Activated T-helper 17 cell treated with anti-CD3 and anti-CD28 coated beads, Interleukin-2, amount 50 U/mL, for 72 hours (primary cell): ENCODE measurements around the gene ESD. TPM values are rescaled to one million over a fixed set of nuclear protein-coding genes. Genes with fewer than 3 reads are reported as not detected.
A peak's percentile ranks its signal among the peaks of the same experiment; 100 is the strongest.

Source experiments
- ATAC-seq: fragments of 150-1000 bp; cut with Tn5 transposase; replicated peaks from 2 replicates; pipeline ENCODE4 v1.10.0; 2021; ENCODE audit warnings: mild to moderate bottlenecking, moderate library complexity
- H3K27ac Mint-ChIP-seq: one replicate; pipeline ENCODE4 v1.8.0; 2022; ENCODE audit warnings: mixed read lengths
- H3K27me3 Mint-ChIP-seq: one replicate; pipeline ENCODE4 v1.8.0; 2022; ENCODE audit warnings: mixed read lengths
- H3K36me3 Mint-ChIP-seq: one replicate; pipeline ENCODE4 v1.8.0; 2022; ENCODE audit warnings: low read depth, mild to moderate bottlenecking, mixed read lengths
- H3K4me1 Mint-ChIP-seq: one replicate; pipeline ENCODE4 v1.8.0; 2022; ENCODE audit warnings: mixed read lengths
- H3K4me3 Mint-ChIP-seq: one replicate; pipeline ENCODE4 v1.8.0; 2022; ENCODE audit warnings: mild to moderate bottlenecking, mixed read lengths
- H3K9me3 Mint-ChIP-seq: one replicate; pipeline ENCODE4 v1.8.0; 2022; ENCODE audit warnings: mixed read lengths
- total RNA-seq, 2 donors: library from RNA; stranded (reverse); gene quantifications; one replicate each; pipeline ENCODE4 v1.2.3, GENCODE V29; 2022

Gene ESD, protein sequence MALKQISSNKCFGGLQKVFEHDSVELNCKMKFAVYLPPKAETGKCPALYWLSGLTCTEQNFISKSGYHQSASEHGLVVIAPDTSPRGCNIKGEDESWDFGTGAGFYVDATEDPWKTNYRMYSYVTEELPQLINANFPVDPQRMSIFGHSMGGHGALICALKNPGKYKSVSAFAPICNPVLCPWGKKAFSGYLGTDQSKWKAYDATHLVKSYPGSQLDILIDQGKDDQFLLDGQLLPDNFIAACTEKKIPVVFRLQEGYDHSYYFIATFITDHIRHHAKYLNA
- 10 to 100 TPM; 79.2 to 91.4 TPM for total RNA-seq

DNA sequence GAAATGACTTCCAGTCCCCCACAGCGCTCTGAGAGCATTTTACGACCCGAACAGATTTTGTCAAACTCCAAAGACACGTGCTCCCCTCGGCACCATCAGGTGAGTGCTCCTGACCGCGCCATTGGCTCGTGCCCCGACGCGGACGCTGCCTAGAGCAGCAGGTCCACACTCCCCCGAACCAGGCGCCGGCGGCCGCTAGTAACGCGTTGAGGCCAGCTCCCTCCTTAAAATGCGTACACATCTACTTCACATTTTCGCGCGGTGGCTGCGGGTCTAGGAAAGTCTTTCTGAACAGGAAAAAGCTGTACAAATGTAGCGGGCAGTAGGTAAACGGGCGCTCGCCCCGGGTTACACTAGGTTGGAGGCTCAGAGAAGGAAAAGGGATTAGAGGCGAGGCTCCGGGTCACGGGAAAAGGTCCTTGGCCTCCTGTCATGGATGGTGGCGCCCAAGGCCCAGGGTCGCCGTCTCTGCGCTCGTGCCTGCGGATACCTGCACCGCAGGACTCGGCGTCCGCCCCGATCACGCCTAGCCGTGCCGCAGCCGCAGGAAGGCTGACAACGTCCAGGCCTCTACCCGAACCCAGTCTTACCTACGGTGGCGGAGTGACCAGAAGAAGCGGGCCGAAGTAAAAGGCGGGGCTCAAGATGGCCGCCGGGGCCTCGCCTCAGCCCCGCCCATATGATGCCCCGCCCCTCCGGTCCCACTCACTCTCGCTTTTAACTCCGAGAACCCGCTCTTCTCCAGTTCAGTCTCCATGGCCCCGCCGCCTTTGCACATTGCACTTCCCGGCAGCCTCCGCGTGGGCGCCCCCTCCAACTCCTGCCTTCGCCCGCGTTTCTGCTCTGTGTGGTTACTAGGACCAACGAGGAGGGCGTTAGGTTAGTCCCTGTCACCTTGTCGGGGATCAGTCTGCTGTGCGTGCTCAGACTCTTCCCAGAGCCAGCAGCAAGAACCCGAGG, at the start of gene ESD:
Gene ESD (minus strand): TSS at position 647 of the 960 bp plus-strand sequence. CDS start 5,748 bp downstream, outside the sequence.
- H3K27me3 Mint-ChIP-seq, result no peaks in the 10 kb centered on the region
- H3K4me3 Mint-ChIP-seq, result peak within 1 kb of the TSS; percentile 94
- H3K27ac Mint-ChIP-seq, result peak within 1 kb of the TSS; percentile 97
- peaks cover 28% of the 10 kb centered on the region for H3K4me1 Mint-ChIP-seq
- peaks cover 25% of the 10 kb centered on the region for H3K36me3 Mint-ChIP-seq
- peak; percentile 92 for ATAC-seq
- no peaks in the 10 kb centered on the region for H3K9me3 Mint-ChIP-seq

DNA sequence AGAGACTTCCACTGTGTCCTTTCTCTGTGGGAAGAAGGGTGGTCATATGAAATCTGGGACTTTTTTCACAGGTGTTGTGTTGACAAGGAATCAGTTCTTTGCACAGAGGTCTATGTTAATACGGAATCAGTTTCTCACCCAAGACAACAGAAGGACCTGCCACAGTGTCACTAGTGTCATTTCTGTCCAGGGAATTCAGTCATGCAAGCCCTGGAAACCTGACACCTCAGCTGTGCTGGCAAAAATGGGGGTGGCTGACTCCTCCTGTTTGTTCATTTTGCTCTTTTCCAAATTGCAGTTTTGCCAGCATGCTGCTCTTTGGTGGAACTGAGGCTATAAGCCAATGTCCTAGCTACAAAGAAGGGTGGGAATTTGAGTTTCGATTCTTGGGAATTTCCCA, 49.8 kb upstream of the ESD start:
- H3K27me3 Mint-ChIP-seq, result peaks cover 22% of the 10 kb centered on the region
- H3K27ac Mint-ChIP-seq, result no peak overlapping the region
- no peak for ATAC-seq
- H3K9me3 Mint-ChIP-seq, result no peaks in the 10 kb centered on the region
- H3K4me3 Mint-ChIP-seq, result no peak overlapping the region
- H3K36me3 Mint-ChIP-seq, result no peaks in the 10 kb centered on the region
- no peaks in the 10 kb centered on the region for H3K4me1 Mint-ChIP-seq

DNA sequence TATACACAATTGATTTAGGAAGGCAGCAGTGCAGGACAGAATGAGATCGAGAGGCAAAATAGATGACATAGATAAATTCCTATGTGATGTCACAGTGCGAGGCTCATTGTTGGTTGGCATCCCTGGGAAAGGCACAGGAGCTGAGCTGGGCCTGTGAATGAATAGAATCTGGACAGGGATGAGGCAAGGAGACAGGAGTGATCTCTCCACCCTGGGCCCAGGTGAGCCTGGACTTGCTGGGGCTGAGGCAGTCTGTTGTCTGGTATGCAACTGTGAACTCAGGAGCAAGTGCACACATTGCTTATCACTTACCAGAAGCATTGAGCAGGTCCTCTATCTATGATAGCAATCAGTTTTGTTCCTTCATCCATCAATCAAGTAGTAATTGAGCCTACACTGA, 48.2 kb upstream of the ESD start:
- H3K27ac Mint-ChIP-seq, result no peak overlapping the region
- H3K9me3 Mint-ChIP-seq, result no peaks in the 10 kb centered on the region
- peaks cover 22% of the 10 kb centered on the region for H3K27me3 Mint-ChIP-seq
- no peaks in the 10 kb centered on the region for H3K36me3 Mint-ChIP-seq
- no peaks in the 10 kb centered on the region for H3K4me1 Mint-ChIP-seq
- ATAC-seq, result no peak
- no peak overlapping the region for H3K4me3 Mint-ChIP-seq

- H3K27me3 Mint-ChIP-seq, result peaks cover 21% of the 10 kb centered on the region
- H3K9me3 Mint-ChIP-seq, result no peaks in the 10 kb centered on the region
- no peak overlapping the region for H3K27ac Mint-ChIP-seq
- ATAC-seq, result no peak
- H3K36me3 Mint-ChIP-seq, result no peaks in the 10 kb centered on the region
- H3K4me3 Mint-ChIP-seq, result no peak overlapping the region
- H3K4me1 Mint-ChIP-seq, result no peaks in the 10 kb centered on the region
These were observed 47.5 kb upstream of the ESD start for GRCh38 chr13:46844431-46844830.

DNA sequence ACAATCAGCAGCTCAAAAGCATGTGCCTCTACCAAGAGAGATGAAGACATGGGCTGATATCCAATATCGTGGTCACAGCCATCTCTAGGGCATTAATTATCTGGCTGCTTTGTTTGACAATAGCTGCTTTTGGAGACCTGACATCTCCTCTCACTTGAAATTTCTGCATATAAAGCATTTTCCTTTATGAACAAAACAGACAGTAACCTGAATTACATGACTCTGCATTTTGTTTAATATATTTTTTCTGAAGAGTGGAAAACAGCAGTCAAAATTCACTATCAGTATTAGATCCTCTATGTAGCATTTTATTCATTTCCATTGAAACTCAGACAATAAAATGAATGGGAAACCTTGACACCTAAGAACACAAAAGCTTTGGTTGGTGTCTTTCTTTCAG, 42.4 kb upstream of the ESD start:
- no peak overlapping the region for H3K4me3 Mint-ChIP-seq
- H3K27ac Mint-ChIP-seq, result no peak overlapping the region
- no peaks in the 10 kb centered on the region for H3K9me3 Mint-ChIP-seq
- H3K4me1 Mint-ChIP-seq, result no peaks in the 10 kb centered on the region
- H3K27me3 Mint-ChIP-seq, result peaks cover 27% of the 10 kb centered on the region
- no peaks in the 10 kb centered on the region for H3K36me3 Mint-ChIP-seq
- ATAC-seq, result no peak

DNA sequence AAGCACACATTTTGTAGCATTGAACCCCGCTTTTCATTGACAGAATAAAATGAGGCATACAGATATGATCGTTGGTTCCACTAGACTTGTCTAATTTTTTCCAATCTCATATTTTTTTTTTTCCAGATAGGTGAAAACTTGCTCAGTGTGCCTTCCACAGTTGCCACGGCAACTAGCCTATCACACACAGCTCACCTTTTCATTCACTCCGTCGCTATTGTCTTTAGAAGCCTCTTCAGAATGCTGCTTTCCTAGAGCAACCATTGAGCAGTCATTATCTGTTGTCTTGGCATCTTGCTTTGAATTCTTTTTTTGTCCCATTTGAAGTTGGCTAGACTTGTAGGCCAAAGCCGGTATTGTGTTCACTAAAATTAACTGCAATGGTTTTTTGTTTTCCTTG, 37.7 kb upstream of the ESD start:
- H3K4me3 Mint-ChIP-seq, result no peak overlapping the region
- H3K4me1 Mint-ChIP-seq, result no peaks in the 10 kb centered on the region
- H3K27me3 Mint-ChIP-seq, result peaks cover 7% of the 10 kb centered on the region
- no peaks in the 10 kb centered on the region for H3K9me3 Mint-ChIP-seq
- no peaks in the 10 kb centered on the region for H3K36me3 Mint-ChIP-seq
- ATAC-seq, result no peak
- no peak overlapping the region for H3K27ac Mint-ChIP-seq

- Mint-ChIP-seq H3K27me3 (peaks cover 7% of the 10 kb centered on the region), H3K4me3 (no peak overlapping the region), H3K36me3 (no peaks in the 10 kb centered on the region)
These were observed 34.7 kb upstream of the ESD start for GRCh38 chr13:46831588-46832194.

GRCh38 chr13:46830405-46831005, 33.5 kb upstream of the ESD start:
- peaks cover 10% of the 10 kb centered on the region for H3K27me3 Mint-ChIP-seq
- H3K4me3 Mint-ChIP-seq, result no peak overlapping the region
- no peak for ATAC-seq
- no peak overlapping the region for H3K27ac Mint-ChIP-seq
- no peaks in the 10 kb centered on the region for H3K36me3 Mint-ChIP-seq
- H3K9me3 Mint-ChIP-seq, result no peaks in the 10 kb centered on the region
- H3K4me1 Mint-ChIP-seq, result no peaks in the 10 kb centered on the region

More at GRCh38 chr13:46831588-46832194, 34.7 kb upstream of the ESD start:
- Mint-ChIP-seq H3K4me1 (no peaks in the 10 kb centered on the region), H3K9me3 (no peaks in the 10 kb centered on the region), H3K27ac (no peak overlapping the region)
- ATAC-seq, result no peak

DNA sequence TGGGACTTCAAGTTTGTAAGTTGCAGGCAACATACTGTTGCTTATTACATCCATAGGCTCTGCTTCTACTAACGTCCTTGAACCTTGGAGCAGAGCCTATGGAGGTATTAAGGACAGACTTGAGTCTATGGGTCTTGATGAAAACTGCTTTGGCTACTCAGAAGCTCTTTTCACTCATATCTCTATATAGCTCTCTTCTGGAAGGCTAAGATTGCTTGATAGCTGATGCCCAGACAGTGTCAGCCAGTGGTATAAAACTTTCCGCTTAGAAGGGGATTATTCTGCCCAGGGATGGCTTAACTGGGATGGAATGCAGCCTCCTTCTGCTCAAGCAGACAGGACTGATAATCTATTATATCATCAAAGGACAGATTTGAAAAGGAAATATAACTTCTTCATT, 25.6 kb upstream of the ESD start:
- Mint-ChIP-seq H3K4me3 (no peak overlapping the region), H3K27me3 (peaks cover 10% of the 10 kb centered on the region)

DNA sequence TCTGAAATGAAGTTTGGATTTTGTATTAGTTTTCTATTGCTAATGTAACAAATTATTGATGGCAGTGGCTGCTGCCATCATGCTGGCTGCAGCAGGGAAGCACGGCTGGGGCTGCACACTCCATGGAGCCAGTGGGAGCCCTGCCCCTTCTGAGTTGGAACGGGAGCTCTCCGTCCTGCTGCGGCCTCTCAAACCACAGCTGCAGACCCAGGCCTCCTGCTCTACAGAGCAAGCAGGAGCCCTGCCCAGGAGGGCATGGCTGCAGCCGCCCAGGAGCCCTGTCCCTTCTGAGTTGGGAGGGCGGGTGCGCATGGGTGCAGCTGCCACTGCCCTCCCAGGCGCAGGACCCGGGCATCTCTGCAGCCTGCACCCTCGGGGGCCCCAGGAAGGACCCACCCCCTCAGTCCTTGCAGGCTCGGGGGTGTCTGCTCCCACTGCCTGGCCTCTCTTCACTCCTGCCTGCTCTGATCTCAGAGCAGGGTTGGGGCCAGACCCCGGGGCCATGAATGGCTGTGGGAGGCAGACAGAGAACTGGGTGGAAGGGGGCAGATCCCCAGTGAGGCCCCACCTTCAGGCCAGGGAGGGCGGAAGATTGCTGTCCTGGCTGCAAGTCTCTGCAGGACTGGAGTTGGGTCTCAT, 21.0 kb upstream of the ESD start:
- H3K36me3 Mint-ChIP-seq, result no peaks in the 10 kb centered on the region
- ATAC-seq, result no peak
- H3K27ac Mint-ChIP-seq, result no peak overlapping the region
- no peaks in the 10 kb centered on the region for H3K4me1 Mint-ChIP-seq
- H3K4me3 Mint-ChIP-seq, result no peak overlapping the region
- peaks cover 4% of the 10 kb centered on the region for H3K9me3 Mint-ChIP-seq
- peaks cover 9% of the 10 kb centered on the region for H3K27me3 Mint-ChIP-seq

More for the DNA sequence above, 25.6 kb upstream of the ESD start:
- Mint-ChIP-seq H3K9me3 (no peaks in the 10 kb centered on the region), H3K27ac (no peak overlapping the region), H3K4me1 (no peaks in the 10 kb centered on the region), H3K36me3 (no peaks in the 10 kb centered on the region)
- ATAC-seq, result no peak

DNA sequence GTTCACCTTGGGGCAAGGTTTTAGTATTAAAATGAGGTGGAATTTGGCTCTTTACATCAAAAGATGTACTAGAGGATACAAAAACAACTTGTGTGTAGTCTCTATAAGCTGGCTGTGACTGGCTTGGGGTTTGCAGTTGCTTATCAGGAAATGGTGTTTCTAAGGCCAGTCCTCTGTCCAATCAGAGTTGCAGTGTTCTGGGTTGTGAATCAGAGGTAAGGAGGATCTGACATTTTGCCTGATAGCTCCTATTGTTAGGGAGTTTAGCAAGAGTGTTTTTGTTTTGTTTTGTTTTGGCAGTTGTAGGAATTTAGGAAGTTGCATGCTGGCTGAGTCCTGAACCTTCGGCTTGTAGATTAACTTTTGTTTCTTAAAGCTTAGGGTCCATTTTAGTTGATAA, 20.1 kb upstream of the ESD start:
- H3K4me1 Mint-ChIP-seq, result no peaks in the 10 kb centered on the region
- peaks cover 13% of the 10 kb centered on the region for H3K9me3 Mint-ChIP-seq
- no peak overlapping the region for H3K27ac Mint-ChIP-seq
- no peak overlapping the region for H3K4me3 Mint-ChIP-seq
- H3K36me3 Mint-ChIP-seq, result no peaks in the 10 kb centered on the region
- ATAC-seq, result no peak
- H3K27me3 Mint-ChIP-seq, result peaks cover 15% of the 10 kb centered on the region

DNA sequence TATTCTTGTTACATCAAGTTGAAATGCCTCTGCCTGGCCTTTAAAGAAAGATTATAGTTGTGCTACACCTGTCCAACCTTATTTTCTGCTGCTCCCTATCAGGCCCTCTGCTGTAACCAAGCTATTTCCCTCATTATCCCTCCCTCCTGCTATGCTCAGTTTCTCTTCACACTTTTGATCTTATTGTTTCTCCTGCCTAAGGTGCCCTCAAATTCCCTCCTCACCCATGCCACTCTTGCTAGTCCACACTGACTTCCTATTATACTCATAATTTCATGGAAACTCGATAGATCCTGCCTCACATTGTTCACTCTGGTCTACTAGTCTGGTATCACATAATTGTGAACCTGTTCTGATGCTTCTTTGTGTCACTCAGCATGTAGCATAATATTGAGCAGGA, 19.4 kb upstream of the ESD start:
- ATAC-seq, result no peak
- Mint-ChIP-seq H3K4me1 (no peaks in the 10 kb centered on the region), H3K36me3 (no peaks in the 10 kb centered on the region), H3K9me3 (peaks cover 13% of the 10 kb centered on the region), H3K27ac (no peak overlapping the region), H3K27me3 (peaks cover 17% of the 10 kb centered on the region), H3K4me3 (no peak overlapping the region)

GRCh38 chr13:46812301-46812797, 15.4 kb upstream of the ESD start:
- Mint-ChIP-seq H3K27ac (no peak overlapping the region), H3K4me3 (no peak overlapping the region), H3K9me3 (peaks cover 13% of the 10 kb centered on the region), H3K27me3 (peaks cover 25% of the 10 kb centered on the region), H3K4me1 (no peaks in the 10 kb centered on the region), H3K36me3 (no peaks in the 10 kb centered on the region)
- no peak for ATAC-seq

- H3K27me3 Mint-ChIP-seq, result peaks cover 25% of the 10 kb centered on the region
- no peaks in the 10 kb centered on the region for H3K36me3 Mint-ChIP-seq
- peaks cover 13% of the 10 kb centered on the region for H3K9me3 Mint-ChIP-seq
- ATAC-seq, result no peak
- H3K27ac Mint-ChIP-seq, result no peak overlapping the region
- no peaks in the 10 kb centered on the region for H3K4me1 Mint-ChIP-seq
- no peak overlapping the region for H3K4me3 Mint-ChIP-seq
These were observed 13.5 kb upstream of the ESD start for GRCh38 chr13:46810440-46810839.
